ENCODE results near the gene SWAP70.
"Not testable (repeated sequence)": the region's sequence is repeated elsewhere in the genome, so short reads cannot be mapped to it uniquely, and the experiment has no call there.

Gene SWAP70

DNA sequence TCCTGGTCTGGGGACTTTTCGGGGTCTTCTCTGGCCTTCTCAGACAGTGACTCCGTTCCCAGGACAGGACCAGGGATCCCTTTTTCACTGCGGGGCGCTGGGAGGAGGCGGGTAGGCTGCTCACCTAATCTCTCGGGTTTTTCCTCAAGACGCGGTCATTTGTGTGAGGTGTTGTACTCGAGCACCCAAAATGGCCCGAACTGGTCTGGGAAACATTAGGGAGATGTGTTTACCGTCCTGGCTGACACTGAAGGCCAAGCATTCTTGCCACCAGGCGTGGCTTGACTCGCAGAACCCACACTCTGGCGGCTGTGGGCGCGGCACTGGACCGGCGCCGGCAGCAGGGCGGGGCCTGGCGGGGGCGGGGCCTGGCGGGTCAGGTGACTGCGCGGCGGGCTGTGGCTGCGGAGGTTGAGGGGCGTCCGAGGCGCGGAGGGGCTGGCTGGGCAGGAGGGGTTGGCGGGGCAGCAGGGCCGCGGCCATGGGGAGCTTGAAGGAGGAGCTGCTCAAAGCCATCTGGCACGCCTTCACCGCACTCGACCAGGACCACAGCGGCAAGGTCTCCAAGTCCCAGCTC lies at the start of gene SWAP70:
Gene SWAP70 (plus strand): TSS at position 379 of the 577 bp plus-strand sequence. CDS start 103 bp downstream, at position 482.
- peak; percentile 77 for DNase-seq

DNA sequence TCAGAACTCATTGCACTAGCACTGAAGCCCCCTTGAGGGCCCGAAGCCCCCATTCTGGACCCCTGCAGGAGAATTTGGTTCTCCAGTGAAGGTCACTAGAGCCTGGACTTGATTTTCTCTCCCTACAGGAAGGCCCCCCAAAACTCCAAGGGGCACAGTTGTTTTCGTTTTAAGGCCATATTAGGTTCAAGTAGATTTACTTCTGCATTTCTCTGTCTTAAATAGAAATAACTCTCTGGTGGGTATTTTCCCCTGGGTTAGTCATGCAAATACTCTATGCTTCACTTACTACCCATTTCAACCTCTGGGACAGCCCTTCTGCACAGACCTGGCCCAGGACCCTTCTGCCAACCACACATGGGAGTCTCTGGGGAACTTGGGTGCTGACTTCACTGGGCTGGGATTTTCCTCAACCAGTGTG lies 48.8 kb upstream of the SWAP70 start:
- no peak for DNase-seq

DNA sequence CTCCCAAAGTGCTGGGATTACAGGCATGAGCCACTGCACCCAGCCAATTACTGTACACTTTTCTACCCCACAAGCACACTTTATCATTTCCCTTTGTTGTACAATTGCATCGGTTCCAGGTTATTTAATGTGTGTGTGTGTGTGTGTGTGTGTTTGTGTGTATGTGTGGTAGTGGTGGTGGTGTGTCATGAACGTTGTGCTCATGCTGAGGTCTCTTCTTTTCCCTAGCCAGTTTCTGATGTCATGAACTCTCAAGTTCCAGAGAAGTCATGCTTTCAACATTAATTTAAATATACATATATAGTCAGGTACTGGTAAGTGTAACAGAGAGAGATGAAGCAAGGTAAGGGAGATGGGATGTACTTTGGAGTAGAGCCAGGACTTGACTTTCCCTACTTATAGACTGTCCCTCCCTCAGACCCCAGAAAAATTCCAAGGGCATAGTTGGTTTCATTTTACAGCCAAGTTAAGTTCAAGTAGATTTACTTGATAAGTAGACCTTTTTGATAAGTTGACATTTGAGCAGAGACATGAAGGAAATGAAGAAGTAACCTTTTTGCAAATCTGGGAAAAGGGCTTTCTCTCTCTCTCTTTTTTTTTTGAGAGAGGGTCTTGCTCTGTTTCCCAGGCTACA lies 47.7 kb upstream of the SWAP70 start:
- DNase-seq = no peak

DNA sequence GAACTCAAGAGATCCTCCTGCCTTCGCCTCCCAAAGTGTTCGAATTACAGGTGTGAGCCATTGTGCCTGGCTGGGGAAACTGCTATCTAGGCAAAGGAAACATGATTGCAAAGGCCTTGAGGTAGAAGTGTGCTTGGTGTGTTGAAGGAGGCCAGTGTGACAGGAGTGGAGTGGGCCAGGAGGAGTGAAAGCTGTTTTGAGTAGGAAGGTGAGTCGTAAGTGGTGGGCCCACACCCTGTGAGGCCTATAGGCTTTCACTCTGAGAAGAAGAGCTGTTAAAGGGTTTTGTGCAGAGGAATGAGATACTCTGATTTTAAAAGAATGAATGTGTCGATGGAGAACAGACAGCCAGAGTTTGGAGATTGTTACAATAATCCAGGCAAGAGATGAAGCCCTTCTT lies 47.0 kb upstream of the SWAP70 start:
- DNase-seq = no peak

DNA sequence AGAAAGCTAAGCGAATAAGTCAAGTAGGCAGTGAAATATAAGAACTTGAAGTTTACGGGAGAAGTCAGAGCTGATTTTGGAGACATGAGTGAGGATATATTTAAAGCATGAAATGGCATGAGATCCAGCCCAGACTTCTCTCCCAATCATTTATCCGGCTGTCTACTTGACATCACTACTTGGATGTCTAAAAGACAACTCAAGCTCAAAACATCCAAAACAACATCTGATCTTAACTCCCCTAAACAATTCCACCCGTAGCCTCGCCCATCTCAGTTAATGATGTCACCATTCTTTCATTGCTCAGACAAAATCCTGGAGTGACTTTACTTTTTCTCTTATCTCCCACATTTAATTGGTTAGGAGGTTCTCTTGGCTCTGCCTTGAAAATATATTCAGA lies 45.9 kb upstream of the SWAP70 start:
- DNase-seq = peak; percentile 32

DNA sequence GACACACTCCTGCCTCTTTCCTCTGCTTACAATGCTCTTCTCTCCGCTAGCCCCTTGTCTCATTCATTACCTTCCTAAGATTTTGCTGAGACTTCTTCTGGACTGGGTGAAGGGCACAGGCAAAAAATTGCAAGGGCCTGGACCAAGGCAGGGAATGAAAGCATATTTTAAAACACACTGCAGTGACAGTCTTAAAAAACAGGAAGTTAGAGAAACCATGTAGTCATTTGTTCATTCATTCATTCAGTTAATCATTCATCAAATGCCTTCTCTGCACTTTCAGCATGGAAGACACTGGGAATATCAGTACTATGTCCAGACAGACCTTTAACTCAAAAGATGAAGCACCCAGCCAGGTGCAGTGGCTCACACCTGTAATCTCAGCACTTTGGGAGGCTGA lies 44.9 kb upstream of the SWAP70 start:
- DNase-seq = no peak

DNA sequence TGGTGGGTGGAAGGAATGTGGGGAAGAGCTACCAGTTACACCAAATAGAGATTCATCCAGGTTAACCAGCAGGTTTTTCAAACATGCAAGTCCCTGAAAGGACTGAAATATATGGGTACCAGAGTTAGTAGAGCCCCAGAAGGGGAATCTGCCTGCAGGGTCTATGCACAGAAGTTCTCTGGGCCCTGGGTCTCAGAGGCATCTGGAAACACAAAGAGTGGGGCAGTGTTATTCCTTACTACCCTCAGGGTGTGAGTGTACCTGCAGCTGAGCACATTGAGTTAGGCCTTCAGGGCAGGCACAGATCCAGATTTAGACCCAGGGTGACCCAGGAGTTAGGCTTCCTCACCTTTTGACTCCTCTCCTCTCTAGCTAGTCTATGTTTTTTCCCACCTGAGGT lies 43.9 kb upstream of the SWAP70 start:
- no peak for DNase-seq

DNA sequence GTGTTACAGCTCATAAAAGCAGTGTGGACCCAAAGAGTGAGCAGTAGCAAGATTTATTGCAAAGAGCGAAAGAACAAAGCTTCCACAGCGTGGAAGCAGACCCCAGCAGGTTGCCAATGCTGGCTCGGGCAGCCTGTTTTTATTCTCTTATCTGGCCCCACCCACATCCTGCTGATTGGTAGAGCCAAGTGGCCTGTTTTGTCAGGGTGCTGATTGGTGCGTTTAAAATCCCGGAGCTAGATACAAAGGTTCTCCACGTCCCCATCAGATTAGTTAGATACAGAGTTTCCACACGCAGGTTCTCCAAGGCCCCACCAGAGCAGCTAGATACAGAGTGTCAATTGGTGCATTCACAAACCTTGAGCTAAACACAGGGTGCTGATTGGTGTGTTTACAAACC lies 41.5 kb upstream of the SWAP70 start:
- DNase-seq = not testable (repeated sequence)

DNA sequence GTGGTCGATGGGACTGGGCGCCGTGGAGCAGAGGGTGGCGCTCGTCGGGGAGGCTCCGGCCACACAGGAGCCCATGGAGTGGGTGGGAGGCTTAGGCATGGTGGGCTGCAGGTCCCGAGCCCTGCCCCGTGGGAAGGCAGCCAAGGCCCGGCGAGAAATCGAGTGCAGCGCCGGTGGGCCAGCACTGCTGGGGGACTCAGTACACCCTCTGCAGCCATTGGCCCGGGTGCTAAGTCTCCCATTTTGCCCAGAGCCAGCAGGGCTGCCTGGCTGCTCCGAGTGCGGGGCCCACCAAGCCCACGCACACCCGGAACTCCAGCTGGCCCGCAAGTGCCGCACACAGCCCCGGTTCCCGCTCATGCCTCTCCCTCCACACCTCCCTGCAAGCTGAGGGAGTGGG lies 40.8 kb upstream of the SWAP70 start:
- DNase-seq = not testable (repeated sequence)

DNA sequence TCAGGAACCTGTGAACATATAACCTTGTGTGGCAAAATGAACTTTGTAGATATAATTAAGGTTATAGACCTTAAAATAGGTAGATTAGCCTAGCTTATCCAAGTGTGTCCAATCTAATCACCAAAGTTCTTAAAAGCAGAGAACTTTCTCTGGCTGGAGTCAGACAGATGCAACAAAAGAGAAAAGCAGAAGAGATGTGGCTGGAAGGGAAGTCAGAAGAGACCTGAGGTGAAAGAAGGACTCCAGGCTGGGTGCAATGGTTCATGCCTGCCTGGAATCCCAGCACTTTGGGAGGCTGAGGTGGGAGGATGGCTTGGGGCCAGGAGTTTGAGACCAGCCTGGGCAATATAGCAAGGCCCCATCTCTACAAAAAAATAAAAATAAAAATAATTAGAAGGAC lies 39.4 kb upstream of the SWAP70 start:
- no peak for DNase-seq

DNA sequence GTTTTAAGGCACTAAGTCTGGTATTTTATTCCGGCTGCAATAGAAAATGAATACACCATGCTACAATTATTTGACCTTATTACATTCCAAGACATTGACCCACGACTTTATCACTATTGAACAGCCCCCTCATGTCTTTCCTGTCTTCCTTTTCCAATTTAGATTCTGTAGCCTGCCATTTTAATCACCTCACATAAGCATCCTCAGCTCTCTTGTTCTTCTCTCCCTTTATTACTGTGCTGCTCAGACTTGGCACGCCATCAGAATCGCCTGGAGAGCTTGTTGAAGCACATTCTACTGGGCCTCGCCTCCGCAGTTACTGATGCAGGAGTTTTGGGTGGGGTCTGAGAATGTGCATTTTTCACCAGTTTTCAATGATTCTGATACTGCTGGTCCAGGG lies 38.7 kb upstream of the SWAP70 start:
- DNase-seq = no peak

DNA sequence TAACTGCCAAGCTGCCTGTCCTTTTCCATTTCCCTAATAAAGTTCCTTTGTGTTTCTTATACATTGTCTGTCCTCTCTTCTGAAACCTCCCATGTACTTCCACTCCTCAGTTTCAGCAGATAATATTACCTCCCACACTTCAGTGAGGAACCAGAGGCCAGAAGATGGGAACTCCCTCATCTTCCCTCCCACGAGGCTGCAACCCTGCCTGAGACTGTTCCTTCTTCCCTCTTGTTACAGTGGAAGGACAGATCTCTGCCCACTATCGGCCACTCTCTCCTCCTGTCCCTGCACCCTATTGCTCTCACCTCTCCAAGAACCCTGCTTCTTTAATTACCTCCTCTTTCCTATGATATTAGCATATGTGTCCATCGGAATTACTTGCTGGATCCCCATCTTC lies 38.1 kb upstream of the SWAP70 start:
- DNase-seq = no peak

DNA sequence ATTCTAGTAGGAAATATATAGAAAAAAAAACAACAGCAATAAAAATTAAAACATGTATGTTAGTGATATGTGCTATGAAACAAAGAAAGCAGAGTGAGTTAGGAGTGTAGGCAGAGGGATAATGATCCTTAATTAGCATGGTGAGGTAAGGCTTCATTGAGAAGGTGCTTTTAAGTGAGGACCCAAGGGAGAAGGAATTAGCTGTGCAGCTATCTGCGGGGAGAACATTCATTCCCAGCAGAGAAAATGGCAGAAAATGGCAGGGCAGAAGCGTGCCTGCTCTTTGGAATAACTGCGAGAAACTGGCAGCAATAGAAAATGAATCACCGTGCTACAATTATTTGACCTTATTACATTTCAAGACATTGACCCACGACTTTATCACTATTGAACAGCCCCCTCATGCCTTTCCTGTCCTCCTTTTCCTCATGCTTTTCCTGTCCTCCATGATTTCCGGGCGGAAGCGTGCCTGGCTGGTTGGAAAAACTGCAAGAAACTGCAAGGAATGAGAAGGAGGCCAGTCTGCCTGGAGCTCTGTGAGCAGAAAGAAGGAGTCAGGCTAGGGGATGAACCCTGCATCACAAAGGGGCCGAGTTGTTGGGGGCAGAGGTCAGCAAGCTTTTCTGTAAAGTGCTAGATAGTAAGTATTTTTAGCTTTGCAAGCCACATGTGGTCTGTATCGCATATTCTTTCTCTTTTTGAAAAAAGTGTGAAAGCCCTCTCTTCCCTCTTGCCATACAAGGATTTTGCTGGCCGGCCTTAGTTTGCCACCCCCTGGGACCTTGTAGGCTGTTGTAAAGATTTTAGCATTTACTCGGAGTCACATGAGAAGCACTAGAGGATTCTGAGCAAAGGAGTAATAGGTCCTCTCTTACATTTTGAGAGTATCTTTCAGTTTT lies 37.1 kb upstream of the SWAP70 start:
- no peak for DNase-seq

DNA sequence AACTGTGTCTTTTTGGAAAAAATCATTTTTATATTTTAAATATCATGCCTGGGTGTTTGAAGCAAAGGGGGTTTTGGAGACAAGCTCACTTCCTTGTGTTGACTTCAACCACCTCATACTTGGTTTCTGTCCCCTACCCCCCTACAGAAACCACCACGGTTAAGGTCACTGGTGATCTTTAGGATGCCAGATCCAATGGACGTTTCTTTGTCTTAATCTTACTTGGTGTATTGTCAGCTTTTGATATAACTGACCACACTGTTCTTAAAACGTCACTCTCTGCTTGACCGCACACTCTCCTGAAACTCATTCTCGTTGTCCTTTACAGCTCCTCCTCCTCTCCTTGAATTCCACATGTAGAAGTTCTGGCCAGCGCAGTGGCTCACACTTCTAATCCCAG lies 34.8 kb upstream of the SWAP70 start:
- DNase-seq = no peak

DNA sequence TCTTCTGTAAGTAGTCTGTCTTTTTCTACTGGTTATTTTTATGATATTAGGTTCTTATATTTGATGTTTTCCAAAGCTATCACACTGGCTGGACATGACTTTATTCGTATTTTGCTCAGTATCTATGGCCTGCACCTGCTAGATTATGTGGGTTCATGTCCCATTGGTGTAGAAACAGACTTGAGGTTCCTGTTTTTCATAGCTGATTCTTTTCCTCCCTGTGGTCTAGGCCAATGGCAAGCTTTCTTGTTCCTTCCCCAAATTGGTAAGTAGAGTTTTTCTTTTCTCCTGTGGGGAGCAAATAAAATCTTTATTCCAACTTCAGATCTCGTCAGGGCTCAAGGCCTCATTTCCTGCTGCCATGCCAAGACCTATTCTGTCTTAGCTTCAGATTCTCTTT lies 30.2 kb upstream of the SWAP70 start:
- no peak for DNase-seq

DNA sequence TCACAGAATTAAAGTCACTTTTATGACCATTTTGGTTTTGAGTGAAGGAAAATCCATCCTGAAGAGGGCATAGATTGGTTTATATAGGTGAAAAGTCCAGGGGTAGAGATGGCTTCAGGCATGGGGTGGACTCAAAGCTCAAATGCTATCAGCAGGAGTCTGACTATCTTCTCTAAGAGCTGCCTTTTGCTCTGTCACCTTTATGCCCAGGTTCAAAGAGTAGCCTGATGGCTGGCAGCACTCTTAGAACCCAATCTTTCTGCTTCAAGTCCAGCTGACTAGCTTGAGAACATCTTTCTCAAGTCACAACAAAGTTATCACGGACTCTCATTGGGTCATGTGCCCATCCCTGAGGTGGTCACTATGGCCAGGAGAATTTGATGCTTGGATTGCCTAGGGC lies 27.2 kb upstream of the SWAP70 start:
- no peak for DNase-seq

DNA sequence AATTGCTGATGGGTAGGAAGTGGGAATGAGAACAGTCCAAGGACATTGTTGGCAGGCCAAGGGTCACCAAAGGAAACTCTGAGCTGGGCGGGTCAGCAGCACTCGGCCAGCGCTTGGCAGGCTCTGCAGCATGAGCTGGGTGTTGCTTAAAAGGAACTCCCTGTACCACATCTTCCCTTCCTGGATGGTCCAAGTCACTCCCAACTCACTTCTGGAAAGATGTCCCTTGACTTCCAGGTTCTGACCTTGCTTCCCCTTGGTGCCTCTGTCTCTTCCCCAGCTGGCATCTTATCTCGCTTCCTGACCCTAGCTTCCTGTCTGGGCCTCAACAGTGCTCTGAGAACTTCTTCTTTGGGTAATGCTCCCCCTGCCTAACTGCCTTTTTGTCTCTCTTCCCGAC lies 24.8 kb upstream of the SWAP70 start:
- DNase-seq = no peak

DNA sequence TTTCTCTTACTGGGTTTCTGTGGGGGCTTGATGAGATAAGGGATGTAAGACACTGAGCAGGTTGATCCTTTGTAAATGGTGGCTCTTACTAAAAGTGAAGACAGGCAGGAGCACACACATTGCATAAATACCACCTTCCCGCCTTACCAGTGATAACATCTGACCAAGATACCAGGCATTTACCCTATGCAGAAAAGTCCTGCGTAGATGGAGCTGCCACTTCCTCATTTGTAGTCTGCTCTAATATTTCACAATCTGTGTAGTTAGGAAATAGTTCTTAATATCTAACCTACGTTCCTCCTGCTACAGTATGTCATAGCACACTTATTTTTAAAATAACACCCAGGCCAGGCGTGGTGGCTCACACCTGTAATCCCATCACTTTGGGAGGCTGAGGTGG lies 23.9 kb upstream of the SWAP70 start:
- DNase-seq = peak; percentile 54

DNA sequence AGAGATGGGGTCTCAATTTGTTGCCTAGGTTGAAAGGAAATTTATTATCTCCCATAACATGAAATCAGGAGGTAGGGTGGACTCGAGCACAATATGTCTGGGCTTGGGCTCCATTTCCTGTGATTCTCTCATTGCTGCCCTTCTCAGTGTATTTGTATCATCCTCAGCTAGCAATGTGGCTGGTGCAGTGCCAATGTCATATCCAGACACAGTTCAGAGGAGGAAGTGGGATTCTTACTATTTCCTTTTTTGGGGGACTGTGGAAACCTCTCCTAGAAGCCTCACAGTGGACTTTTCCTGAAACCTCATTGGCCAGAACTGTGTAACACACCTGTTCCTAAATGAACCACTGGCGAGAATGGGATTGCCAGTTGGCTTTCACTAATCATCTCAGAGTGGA lies 21.0 kb upstream of the SWAP70 start:
- DNase-seq = no peak

DNA sequence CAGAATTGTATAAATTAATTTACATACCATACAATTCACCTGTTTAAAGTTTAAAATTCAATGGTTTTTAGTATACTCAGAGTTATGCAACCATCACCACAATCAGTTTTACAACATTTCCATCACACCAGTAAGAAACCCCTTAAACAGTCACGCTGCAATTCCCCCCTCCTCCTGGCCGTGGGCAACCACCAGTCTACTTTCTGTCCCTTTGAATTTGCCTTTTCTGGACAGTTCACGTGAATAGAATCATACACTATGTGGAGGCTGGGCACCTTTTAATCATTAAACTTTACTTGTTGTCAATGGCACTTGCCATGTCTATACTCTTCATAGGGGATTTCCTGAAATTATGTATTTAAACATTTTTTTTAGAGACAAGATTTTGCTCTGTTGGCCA lies 20.1 kb upstream of the SWAP70 start:
- DNase-seq = no peak

DNA sequence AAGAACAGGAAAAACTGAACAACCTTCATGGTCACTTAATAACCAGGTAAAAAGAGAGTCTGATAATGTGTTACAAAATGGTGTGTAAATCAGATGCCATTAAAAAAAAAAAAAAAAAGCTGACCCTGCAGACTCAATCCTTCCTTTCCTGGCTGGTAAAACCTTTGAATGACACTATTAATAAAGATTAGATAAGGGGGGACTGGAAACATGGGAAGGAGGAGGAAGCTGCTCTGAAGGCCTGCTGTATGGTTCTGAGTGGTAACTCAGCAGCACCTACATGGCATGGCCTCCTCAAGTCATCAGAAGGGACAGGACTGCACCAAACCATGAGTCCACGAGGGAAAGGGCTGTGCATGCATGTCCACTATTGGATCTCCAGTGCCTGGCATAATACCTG lies 18.0 kb upstream of the SWAP70 start:
- no peak for DNase-seq

DNA sequence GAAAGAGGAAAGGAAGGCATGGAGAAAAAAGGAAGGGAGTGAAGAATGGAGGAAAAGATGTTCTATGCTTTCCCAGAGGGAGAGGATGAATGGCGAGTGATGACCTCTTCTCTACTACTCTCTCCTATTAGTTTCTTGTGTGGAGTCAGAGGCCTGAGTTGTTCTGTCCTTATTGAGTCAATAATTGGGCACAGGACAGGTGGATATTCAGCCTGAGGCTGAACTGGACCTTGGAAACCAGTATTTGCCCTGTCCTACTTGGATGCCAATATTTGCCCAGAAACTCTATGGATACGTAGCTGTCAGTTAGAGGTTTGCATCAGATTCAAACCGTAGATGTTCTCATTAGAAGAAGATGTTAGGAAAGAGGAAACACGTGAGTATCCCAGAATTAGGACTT lies 17.6 kb upstream of the SWAP70 start:
- no peak for DNase-seq

DNA sequence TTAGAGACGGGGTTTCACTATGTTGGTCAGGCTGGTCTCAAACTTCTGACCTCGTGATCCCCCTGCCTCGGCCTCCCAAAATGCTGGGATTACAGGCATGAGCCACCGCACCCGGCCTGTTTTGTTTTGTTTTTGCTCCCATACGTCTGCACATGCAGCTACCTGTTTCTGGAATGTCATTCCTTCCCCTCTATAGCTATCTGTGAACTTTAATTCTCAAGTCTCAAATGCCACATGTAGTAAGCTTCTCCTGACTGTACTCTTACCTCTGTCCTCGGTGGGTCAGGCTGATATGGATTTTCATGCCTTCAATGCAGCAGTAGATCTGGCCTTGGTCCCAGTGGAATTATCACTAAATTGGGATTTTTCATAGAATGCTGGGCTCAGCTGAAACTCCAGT lies 12.4 kb upstream of the SWAP70 start:
- no peak for DNase-seq
